Iris pigment epithelial cell (primary cell): Measurements from ENCODE around the gene SYNDIG1.

ENCODE experiments used
- DNase-seq: peaks from one replicate; pipeline ENCODE4 v3.0.0-alpha.2; 2011; ENCODE audit warnings: low read depth

SYNDIG1 gene

GRCh38 chr20:24473435-24474223, 4.2 kb downstream of the SYNDIG1 start:
- DNase-seq, result no peak

DNA sequence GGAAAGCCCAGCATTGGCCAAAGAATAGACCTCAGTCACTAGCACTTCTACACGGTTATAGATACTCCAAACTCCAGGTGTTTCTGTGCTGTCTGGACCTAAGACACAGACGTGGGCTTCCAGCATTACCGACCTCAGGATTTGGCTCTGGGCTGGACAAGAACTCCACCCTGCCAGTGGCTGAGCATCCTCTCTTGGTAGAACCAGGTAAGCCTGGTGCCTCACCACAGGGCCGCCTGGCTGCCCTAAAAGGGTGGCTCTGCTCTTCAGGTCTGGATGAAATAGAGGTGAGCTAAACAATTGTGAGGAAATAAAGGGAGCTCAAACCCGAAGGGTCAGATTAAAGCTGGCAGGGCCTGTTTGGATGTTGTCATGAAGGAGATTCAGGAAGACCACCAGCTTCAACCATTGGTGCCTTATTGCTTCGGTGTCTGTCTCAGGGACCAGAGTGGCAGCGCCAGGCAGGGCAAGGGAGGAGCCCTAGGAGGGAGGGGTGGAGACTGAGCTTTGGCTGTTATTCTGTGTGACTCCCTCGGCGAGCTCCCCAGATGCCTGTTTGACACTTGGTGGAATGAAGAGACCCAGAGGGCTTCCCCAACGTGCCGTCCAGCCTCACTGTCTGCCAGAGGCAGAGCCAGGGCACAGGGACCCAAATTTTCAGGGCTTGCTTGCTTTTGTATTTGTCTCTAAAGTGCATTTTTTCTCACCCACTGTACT, 8.6 kb downstream of the SYNDIG1 start:
- DNase-seq, result no peak

DNA sequence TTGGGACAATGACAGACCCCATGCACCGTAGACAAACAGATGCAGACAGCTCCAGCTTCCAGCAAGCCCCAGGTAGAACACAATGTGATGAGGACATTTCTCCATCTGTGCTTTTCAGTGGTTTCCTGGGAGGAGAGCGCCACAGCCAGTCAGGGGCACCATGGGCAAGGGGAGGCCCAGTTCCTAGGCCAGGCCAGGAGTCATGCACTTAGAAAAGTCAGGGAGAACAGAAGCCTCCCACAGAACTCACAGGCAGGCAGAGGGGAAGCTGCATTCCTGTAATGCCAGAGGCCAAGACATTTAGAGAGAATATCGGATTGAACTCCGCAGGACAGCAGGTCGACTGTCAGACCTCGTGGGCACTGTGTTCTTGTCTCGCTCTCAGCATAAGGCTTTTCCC, 9.2 kb downstream of the SYNDIG1 start:
- no peak for DNase-seq

GRCh38 chr20:24479106-24479505, 9.7 kb downstream of the SYNDIG1 start:
- DNase-seq, result no peak

DNA sequence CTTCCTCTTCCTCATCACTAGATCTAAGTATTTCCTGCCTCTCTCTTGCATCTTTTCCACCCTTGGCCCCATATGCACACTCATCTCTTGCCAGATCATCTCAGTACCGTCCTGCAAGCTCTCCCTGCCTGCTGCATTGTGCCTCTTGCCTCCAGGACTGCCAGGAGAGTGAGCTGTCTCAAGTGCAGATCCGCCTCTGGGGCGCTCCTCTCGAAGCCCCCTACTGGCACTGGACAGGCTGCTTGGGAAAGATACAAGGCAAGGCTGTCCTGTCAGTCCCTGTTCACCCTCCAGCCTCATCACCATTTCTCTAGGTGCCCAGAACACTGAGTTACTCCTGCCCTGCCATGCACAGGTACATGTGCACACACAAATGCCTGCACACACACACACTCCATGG, 10.2 kb downstream of the SYNDIG1 start:
- DNase-seq, result no peak

DNA sequence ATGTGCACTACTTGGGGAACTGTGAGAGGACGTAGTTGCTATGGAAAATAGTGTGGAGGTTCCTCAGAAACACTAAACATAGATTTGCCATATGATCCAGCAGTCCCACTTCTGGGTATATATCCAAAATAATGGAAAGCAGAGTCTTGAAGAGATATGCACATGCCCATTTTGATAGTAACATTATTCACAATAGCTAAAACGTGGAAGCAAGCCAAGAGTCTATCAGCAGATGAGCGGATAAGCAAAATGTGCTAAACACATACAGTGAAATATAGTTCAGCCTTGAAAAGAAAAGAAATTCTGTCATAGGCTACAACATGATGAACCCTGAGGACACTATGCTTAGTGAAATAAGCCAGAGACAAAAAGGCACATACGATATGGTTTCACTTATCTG, 11.1 kb downstream of the SYNDIG1 start:
- DNase-seq, result no peak

- DNase-seq, result no peak
These were observed 11.7 kb downstream of the SYNDIG1 start for GRCh38 chr20:24481173-24481572.

- no peak for DNase-seq
These were observed 14.1 kb downstream of the SYNDIG1 start for GRCh38 chr20:24483435-24484080.

DNA sequence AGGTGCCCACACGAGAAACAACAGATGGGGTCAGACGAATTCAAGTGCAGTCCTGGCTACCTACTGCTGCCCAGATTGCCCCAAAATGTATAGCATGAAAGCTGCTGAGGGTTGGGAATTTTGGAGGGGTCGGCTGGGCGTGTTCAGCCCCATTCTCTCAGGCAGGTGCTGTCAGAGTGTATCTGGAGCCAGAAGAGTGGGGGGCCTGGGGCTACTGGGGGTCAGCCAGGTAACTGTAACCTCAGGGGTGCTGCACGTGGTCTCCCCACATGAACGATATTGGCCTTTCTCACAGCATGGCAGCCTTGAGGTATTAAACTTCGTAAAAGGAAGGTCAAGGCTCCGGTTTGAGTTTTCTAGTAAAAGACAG, 14.6 kb downstream of the SYNDIG1 start:
- DNase-seq, result no peak

- DNase-seq, result no peak
These were observed 16.6 kb downstream of the SYNDIG1 start for GRCh38 chr20:24485981-24486380.

DNA sequence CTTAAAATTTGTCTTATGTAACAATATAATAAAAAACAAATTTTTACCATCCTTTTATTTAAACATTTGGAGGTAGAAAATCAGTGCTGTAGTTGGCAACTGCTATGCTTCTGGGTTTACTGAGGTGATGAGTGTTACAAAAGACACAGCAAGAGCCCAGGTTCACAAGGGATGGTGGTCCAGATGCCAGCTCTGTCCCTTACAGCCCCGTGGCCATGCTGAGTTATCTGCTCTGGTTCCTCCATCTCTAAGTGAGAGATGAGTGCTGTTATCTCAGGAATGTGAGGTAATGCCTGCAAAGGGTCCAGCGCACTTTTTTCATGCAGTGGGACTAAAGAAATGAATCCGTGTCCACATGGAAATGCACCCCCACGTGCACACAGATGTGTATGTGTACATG, 17.8 kb downstream of the SYNDIG1 start:
- DNase-seq, result no peak

DNA sequence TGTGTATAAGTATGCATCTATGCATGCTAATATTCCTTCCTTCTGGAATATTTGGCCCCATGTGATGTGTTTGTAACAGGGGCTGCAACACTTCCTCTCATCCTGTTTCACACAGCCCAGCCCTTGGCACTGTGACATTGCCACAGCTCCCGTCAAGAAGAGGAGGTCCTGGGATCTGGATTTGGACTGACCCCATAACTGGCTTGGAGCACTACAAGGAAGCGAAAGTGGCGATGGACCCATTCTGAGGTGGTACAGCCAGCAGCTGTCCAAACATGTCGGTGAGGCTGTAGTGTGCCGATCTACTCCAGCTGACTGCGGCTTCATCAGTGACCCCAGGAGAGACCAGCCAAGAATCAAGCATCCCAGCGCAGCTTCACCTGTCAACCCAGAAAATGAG, 18.2 kb downstream of the SYNDIG1 start:
- DNase-seq, result no peak

- no peak for DNase-seq
These were observed 18.8 kb downstream of the SYNDIG1 start for GRCh38 chr20:24488064-24488799.

GRCh38 chr20:24488800-24489175, 19.4 kb downstream of the SYNDIG1 start:
- no peak for DNase-seq

DNA sequence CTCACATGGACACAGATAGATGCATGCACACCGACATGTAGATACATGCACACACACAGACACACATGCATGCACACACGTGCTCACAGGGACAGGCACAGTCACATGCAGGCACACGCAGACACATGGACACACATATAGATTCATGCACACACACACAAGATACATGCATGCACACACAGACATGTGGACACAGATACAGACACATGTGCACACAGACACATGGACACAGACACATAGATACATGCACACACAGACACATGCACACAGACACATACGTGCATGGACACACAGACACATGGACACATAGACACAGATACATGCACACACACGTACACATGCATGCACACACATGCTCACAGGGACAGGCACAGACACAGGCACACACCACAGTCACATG, 19.8 kb downstream of the SYNDIG1 start:
- DNase-seq, result no peak

- no peak for DNase-seq
These were observed 20.3 kb downstream of the SYNDIG1 start for GRCh38 chr20:24489631-24490260.

GRCh38 chr20:24490598-24490997, 21.2 kb downstream of the SYNDIG1 start:
- DNase-seq, result no peak

DNA sequence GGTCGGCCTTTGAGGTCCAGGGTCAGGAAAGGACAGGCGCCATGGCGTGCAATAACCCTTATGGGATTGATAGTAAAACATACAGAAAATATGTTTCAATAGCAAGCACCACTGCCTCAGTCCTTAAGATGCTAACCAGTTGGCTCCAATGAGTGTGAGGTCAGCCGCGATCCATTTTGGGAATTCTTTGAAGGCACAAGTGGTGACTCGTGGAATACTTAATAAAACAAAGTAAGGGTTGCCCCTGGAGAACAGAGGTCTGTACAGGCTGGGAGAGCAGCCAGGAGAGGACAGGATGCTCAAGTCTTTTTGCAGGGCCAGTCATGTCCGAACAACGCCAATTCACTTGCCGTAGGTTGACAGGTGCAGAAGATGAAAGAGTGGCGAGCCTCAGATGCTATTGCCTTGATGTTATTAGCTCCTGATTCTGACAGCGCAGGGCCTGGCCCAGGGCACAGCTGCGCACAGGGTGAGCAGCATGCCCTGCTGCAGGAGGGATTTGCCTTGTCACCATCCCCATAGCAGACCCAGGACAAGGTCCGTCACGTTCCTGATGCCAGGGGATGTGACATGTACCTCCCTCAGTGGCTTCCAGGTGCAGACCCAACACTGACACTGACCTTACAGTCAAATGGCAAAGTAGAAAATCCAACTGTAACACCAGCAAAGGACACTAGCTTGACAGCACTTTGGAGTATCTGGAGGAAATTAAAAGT, 21.8 kb downstream of the SYNDIG1 start:
- DNase-seq, result no peak

GRCh38 chr20:24492031-24492607, 22.7 kb downstream of the SYNDIG1 start:
- DNase-seq, result no peak

GRCh38 chr20:24492698-24493097, 23.3 kb downstream of the SYNDIG1 start:
- DNase-seq, result no peak

DNA sequence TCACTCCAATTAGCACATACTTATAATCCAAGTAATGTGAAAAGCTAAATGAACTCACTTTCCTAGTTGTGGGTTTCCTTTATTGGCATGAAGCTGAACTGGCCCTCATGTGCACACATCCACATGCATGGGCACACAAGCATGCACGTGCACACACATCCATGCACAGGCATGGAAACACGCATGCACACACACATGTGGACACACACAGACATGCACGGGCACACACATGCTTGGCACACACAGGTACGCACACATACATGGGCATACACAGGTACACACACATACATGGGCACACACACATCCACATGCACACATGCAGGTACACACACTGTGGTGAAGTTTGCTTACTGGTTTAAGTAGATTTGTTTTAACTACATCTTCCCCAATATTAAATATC, 23.8 kb downstream of the SYNDIG1 start:
- DNase-seq, result no peak
